ENCODE results near the gene SLC24A2.

Gene SLC24A2

DNA sequence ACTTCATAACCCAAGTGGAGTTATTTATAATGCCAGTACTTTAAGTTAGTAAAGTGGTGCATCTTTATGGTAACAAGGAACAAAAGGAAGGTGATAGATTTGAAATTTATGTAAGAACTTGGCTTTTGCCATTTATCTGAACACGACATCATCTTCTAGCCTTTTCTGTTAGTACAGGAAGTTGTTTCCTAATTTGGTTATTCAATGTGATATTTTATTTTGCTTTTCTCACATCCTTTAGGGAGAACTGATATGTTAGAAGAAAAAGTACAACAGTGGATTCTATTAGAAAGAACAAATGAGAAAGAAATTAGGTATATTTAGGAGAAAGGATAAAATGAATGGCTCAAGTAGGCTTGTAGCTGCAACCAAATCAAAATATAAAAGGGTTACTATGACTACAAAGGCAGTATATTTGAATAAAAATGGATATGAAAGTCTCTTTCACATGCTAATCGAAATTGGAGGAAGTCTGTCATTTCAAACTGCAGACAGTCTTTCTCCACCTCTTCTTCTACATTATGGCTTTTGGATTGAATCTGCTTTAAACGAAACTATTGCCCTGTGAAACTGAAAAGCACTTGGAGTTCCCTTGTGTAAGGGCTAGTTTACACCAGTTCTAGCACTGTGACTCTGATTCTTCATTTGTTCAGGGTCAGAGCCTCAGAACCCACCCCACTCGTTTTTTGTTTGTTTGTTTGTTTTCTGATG is 18.5 kb upstream of the SLC24A2 start:
- H3K4me3 ChIP-seq (ENCODE audit: low read depth, low read length) = no peak overlapping the region
- no peak for DNase-seq (ENCODE audit: low read depth)
- TF ChIP-seq, protein P1, sequence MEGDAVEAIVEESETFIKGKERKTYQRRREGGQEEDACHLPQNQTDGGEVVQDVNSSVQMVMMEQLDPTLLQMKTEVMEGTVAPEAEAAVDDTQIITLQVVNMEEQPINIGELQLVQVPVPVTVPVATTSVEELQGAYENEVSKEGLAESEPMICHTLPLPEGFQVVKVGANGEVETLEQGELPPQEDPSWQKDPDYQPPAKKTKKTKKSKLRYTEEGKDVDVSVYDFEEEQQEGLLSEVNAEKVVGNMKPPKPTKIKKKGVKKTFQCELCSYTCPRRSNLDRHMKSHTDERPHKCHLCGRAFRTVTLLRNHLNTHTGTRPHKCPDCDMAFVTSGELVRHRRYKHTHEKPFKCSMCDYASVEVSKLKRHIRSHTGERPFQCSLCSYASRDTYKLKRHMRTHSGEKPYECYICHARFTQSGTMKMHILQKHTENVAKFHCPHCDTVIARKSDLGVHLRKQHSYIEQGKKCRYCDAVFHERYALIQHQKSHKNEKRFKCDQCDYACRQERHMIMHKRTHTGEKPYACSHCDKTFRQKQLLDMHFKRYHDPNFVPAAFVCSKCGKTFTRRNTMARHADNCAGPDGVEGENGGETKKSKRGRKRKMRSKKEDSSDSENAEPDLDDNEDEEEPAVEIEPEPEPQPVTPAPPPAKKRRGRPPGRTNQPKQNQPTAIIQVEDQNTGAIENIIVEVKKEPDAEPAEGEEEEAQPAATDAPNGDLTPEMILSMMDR (IDR thresholded peaks at IDR 0.05; ENCODE audit: low read depth, low read length, missing control alignments) = no peak

DNA sequence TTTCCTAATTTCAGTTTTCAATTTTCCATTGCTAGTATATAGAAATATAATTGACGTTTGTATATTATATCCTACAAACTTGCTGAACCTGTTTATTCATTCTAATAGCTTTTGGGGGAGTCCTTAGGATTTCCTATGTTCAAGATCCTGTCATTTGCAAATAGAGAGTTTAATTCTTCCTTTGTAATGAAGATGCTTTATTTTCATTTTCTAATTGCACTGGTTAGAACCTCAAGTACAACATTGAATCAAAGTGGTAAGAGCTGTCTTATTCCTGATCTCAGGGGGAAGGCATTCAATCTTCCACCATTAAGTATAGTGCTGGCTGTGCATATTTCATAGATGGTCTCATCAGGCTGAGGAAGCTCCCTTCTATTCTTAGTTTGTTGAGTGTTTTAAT is 15.6 kb upstream of the SLC24A2 start:
- TF ChIP-seq, protein P1 (IDR thresholded peaks at IDR 0.05; ENCODE audit: low read depth, low read length, missing control alignments) = no peak
- no peak for DNase-seq (ENCODE audit: low read depth)
- no peak overlapping the region for H3K4me3 ChIP-seq (ENCODE audit: low read depth, low read length)

DNA sequence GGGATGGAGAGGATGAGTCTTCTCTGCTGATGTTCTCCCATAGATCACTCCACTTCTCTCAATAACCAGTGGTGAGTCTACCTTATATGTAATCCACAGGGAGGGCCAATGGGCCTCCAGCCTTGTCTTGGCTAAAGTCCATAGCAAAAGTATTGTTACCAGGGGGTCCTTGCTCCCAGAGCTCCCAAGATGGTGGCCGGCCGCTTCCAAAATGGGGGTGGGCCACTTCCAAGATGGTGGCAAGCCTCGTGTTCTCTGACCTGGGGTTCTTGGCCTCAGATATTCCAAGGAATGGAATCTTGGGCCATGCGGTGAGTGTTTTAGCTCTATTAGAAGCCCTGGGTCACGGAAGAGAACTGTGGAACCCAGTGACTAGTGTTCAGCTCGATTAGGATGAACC is 12.0 kb upstream of the SLC24A2 start:
- no peak for DNase-seq (ENCODE audit: low read depth)
- TF ChIP-seq, protein P1 (IDR thresholded peaks at IDR 0.05; ENCODE audit: low read depth, low read length, missing control alignments) = no peak
- no peak overlapping the region for H3K4me3 ChIP-seq (ENCODE audit: low read depth, low read length)

DNA sequence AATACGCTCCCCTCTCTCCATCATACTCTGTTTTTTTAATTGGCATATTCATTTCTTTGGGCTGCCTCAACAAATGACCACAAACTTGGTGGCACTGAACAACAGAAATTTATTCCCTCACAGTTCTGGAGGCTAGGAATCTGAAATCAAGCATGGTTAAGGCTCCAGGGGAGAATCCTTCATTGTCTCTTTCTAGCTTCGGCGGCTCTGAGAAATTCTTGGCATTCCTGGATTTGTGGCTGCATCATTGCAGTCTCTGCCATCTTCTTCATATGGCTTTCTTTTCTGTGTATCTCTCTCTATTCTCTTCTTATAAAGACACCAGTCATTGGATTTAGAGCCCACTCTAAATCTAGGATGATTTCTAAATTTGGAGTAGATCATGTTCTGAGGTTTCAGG is 10.9 kb upstream of the SLC24A2 start:
- TF ChIP-seq, protein P1 (IDR thresholded peaks at IDR 0.05; ENCODE audit: low read depth, low read length, missing control alignments) = no peak
- DNase-seq (ENCODE audit: low read depth) = no peak
- H3K4me3 ChIP-seq (ENCODE audit: low read depth, low read length) = no peak overlapping the region

DNA sequence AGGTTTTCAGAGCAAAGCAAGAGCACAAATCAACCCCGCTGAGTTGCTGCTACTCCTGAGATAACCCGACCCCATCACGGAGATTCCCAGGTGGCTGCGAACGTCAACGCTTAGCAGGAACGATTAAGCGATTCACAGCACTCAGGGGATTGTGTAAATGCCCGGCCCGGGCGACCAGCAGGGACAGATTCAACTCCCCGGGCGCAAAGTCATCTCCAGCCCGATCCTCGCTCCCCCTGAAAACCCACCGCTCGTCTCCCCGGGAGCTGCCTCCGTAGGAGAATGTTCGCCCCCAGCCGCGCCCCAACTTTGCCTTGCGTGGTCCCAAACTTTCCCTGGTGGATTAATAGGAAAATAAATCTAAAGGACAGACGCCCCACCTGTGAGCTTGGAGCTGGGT is 685 bp downstream of the SLC24A2 start:
- no peak overlapping the region for H3K4me3 ChIP-seq (ENCODE audit: low read depth, low read length)
- DNase-seq (ENCODE audit: low read depth) = no peak
- TF ChIP-seq, protein P1 (IDR thresholded peaks at IDR 0.05; ENCODE audit: low read depth, low read length, missing control alignments) = no peak

DNA sequence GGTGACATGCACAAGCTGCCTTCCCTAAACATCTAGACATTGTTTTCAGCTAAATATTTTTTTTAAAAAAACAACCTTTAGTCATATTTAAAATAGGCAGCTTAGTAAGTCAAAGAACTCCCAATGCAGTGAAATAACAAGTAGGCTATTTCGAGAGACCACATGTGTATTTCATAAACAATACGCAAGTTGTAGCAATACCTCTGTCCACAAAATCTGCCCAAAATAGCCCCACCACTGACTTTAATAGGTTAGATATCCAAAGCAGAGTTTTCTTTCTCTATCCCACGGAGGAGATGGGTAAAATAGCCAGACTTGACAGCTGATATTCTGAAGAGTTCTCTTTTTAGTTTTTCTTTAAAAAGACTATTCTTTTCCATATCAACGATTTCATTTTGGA is 1.2 kb downstream of the SLC24A2 start:
- no peak for DNase-seq (ENCODE audit: low read depth)

More for the DNA sequence above, 1.2 kb downstream of the SLC24A2 start:
- TF ChIP-seq, protein P1 (IDR thresholded peaks at IDR 0.05; ENCODE audit: low read depth, low read length, missing control alignments) = no peak
- H3K4me3 ChIP-seq (ENCODE audit: low read depth, low read length) = no peak overlapping the region

Data from GM12864 (cell line).